Measurements from ENCODE around the gene KRT7.
"Not testable (repeated sequence)": the region's sequence is repeated elsewhere in the genome, so short reads cannot be mapped to it uniquely, and the experiment has no call there.

The KRT7 gene

GRCh38 chr12:52231305-52232202 is 1.5 kb upstream of the KRT7 start:
- no peak for DNase-seq

GRCh38 chr12:52232203-52232673 is 805 bp upstream of the KRT7 start:
- no peak for DNase-seq

- no peak for DNase-seq
Measured at GRCh38 chr12:52233462-52234207, 592 bp downstream of the KRT7 start.

- no peak for DNase-seq
Measured at GRCh38 chr12:52234223-52234810, 1.3 kb downstream of the KRT7 start.

- DNase-seq: no peak
Measured at GRCh38 chr12:52235001-52235764, 2.1 kb downstream of the KRT7 start.

- DNase-seq: no peak
Measured at GRCh38 chr12:52235822-52236361, 2.8 kb downstream of the KRT7 start.

GRCh38 chr12:52236386-52237050 is 3.5 kb downstream of the KRT7 start:
- DNase-seq: no peak

GRCh38 chr12:52238207-52238840 is 5.3 kb downstream of the KRT7 start:
- DNase-seq: no peak

GRCh38 chr12:52238916-52239646 is 6.0 kb downstream of the KRT7 start:
- DNase-seq: no peak

- no peak for DNase-seq
Measured at GRCh38 chr12:52239767-52240166, 6.7 kb downstream of the KRT7 start.

- DNase-seq: not testable (repeated sequence)
Measured at GRCh38 chr12:52240247-52240646, 7.2 kb downstream of the KRT7 start.

GRCh38 chr12:52241205-52241842 is 8.3 kb downstream of the KRT7 start:
- no peak for DNase-seq

GRCh38 chr12:52242442-52243258 is 9.6 kb downstream of the KRT7 start:
- DNase-seq: no peak

GRCh38 chr12:52243259-52243855 is 10.3 kb downstream of the KRT7 start:
- no peak for DNase-seq

- peak; percentile 58 to 60 for DNase-seq
Measured at GRCh38 chr12:52243856-52244614, 11.0 kb downstream of the KRT7 start.

- DNase-seq: no peak
Measured at GRCh38 chr12:52244615-52244994, 11.6 kb downstream of the KRT7 start.

- no peak for DNase-seq
Measured at GRCh38 chr12:52245259-52245961, 12.4 kb downstream of the KRT7 start.
